HG03378 (cell line): ENCODE measurements around the gene ABCG1.

Source experiments
- ATAC-seq: cut with Tn5 transposase; IDR thresholded peaks from one replicate; pipeline ENCODE4 v1.9.1; 2021; ENCODE audit warnings: mild to moderate bottlenecking, moderate library complexity; ENCODE audit not compliant: unreplicated experiment

Gene ABCG1

GRCh38 chr21:42231756-42232155, 12.8 kb downstream of the ABCG1 start:
- ATAC-seq, result no peak

- ATAC-seq, result no peak
These were observed 13.4 kb downstream of the ABCG1 start for GRCh38 chr21:42232176-42232825.

GRCh38 chr21:42233067-42233961, 14.4 kb downstream of the ABCG1 start:
- peak; percentile 56 for ATAC-seq

- no peak for ATAC-seq
These were observed 15.1 kb downstream of the ABCG1 start for GRCh38 chr21:42234041-42234440.

GRCh38 chr21:42234464-42235241, 15.7 kb downstream of the ABCG1 start:
- ATAC-seq, result no peak

GRCh38 chr21:42235593-42235992, 16.7 kb downstream of the ABCG1 start:
- no peak for ATAC-seq

- no peak for ATAC-seq
These were observed 17.1 kb downstream of the ABCG1 start for GRCh38 chr21:42236014-42236413.

GRCh38 chr21:42236693-42237092, 17.8 kb downstream of the ABCG1 start:
- no peak for ATAC-seq

- ATAC-seq, result no peak
These were observed 18.2 kb downstream of the ABCG1 start for GRCh38 chr21:42237161-42237560.

- no peak for ATAC-seq
These were observed 18.6 kb downstream of the ABCG1 start for GRCh38 chr21:42237577-42237976.

- ATAC-seq, result no peak
These were observed 19.4 kb downstream of the ABCG1 start for GRCh38 chr21:42238185-42238934.

GRCh38 chr21:42239556-42239955, 20.6 kb downstream of the ABCG1 start:
- no peak for ATAC-seq

- ATAC-seq, result no peak
These were observed 21.0 kb downstream of the ABCG1 start for GRCh38 chr21:42239973-42240372.

- ATAC-seq, result no peak
These were observed 23.7 kb downstream of the ABCG1 start for GRCh38 chr21:42242611-42243010.

GRCh38 chr21:42243026-42243425, 24.1 kb downstream of the ABCG1 start:
- ATAC-seq, result no peak

- ATAC-seq, result no peak
These were observed 26.6 kb downstream of the ABCG1 start for GRCh38 chr21:42245331-42246193.

GRCh38 chr21:42247716-42248115, 28.8 kb downstream of the ABCG1 start:
- ATAC-seq, result no peak

- no peak for ATAC-seq
These were observed 29.3 kb downstream of the ABCG1 start for GRCh38 chr21:42248241-42248640.

GRCh38 chr21:42248783-42249597, 30.1 kb downstream of the ABCG1 start:
- peak; percentile 81 for ATAC-seq
